Skin of body (tissue), 3 donors: Measurements from ENCODE around the gene RAP2A. TPM values are rescaled to one million over a fixed set of nuclear protein-coding genes. Genes with fewer than 3 reads are reported as not detected.

Experiments used
- DNase-seq: peaks from one replicate; lab custom pipeline; 2025; lab: John Stamatoyannopoulos, UW
- small RNA-seq: library from RNA; depleted of rRNA; stranded (forward); fragments of <200 nt; gene quantifications from one replicate; pipeline ENCODE3, GENCODE V24; 2014; ENCODE audit warnings: low replicate concordance
- total RNA-seq: library from RNA; depleted of rRNA; stranded (reverse); fragments of >200 nt; gene quantifications from one replicate; pipeline ENCODE4 v1.2.3, GENCODE V29; 2014

Gene RAP2A
- total RNA-seq, 1 donor from 2014 or later, result 36.3 TPM

DNA sequence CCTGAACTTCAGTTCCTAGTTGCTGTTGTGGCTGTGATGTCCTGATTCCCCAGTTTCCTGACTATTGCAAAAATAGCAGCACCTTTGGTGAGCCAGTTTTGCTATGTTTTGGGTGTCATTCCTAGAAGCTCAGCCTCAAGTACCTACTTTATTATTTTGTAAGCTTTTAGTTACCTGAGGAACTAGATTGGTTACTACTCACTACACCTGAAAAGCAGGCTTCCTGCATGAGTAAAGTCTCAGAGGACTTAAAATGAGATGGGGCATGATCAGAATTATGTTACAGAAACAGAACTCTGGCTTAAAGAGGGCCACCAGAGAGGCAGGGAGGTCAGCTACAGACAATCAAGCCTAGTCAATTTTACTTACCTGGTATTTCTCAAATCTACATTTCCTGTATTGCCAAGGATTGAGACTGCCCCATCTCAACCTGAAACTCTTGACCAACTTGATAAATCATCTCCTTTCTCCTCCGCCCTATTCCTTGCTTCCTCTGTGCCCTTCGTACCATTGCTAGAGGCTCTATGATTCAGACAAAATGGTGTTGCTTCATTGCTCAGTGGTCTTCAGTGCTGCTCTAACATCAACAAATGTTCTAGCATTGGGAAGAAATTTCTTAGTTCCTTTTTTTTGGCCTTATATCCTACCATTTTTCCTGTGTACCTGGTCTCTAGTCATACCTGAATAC lies 58.9 kb downstream of the RAP2A start:
- DNase-seq, result no peak

DNA sequence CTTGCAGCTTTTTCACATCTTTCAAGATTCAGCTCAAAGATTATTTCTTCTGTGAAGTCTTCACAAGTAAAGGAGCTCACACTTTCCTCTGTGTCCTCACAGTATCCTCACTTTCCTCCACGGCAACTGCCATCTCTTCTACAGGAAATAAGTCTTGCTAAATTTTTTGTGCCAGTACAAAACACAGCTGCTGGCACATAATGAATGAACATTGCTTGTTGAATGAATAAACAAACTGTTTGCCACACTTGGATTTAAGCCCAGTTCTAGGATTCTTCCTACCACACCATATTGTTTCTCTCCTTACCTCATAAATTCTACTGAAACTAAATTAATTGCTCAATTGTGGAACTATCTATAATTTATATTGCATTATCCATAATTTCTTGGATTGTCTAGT lies 59.5 kb downstream of the RAP2A start:
- DNase-seq, result no peak

DNA sequence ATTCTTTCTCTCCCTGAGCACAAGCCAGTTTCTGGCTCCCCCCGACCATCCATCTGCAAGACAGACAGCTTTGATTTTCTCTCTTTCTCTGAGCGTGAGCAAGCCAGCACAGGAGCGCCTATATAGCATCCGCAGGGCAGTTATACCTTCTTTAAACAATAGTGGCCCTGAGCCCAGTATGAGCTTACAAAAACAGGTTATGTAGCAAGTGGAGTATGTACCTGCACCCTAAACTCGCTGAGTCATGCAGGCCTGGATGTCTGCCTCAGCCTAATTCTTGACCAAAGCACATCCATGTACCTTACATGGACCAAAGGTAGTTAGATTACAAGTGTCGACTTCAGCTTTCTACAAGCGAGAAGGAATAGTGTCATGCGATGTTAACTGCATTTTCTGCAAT lies 61.7 kb downstream of the RAP2A start:
- DNase-seq, result no peak

DNA sequence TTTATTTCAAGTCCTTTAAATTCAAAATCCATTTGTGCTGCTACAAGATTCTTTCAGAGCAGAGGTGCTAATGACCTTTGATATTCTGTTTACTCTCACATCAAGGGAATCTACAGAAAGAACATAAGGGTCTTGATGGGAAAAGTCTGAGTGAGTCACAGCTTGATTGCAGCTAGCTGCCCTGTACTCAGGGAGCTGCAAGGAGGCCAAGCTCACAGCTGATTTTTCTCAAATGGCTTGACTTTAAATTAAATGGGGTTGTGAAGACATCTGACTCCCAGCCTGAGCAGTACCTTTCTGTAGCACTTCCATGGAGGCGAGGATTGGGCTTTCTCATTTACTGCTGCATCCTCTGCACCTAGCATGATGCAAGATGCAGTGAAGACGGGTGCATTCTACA lies 62.5 kb downstream of the RAP2A start:
- no peak for DNase-seq

DNA sequence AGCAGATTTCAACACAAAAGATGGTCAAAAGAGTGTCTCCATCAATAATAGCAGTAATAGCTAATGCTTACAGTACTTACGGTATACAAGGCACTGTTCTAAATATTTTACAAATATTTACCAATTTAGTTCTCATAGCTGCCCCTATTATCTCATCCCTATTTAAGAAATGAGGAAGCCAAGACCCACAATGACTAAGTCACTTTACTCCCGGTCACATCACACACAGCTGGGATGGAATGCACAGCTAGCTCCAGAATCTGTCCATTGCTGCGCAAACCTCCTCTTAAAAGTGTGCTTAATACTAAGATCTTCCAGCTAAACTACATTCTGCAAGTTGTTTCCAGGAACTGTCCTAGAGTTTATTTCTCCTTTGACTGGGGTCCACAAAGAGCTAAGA lies 63.4 kb downstream of the RAP2A start:
- no peak for DNase-seq

DNA sequence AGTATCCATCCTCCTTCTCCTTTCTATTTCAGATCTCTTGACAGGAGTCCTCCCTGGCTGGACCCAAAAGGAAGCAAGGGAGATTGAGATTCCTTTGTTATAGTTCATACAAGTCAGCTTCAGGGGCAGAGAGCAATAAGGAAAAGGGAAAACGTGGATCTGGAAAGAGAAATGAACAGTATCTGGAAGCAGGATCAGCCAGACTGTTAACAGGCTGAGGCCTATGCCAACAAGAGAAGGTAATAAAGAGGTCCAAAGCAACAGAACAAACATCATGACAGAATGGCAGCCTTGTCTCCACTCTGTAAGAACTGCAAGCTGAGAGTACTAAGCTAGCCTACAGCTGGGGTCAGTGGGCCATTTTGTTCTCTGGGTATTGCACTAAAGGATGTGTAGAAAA lies 64.5 kb downstream of the RAP2A start:
- no peak for DNase-seq

DNA sequence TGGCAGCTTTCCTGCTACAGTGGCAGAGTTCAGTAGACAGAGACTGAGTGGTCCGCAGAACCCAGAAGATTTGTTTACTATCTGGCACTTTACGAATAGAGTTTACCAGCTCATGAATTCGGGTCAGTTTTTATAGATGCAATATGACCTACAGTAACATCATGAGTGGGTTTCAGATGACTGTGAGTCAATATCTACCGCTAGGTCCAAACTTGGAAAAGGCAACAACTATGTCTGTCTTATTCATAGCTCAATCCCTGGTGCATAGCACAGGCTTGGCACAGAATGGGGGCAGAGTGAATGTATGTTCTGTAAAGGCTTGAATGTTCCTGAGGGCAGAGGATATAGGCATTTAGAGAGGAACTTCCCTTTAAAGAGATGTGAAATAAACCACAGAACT lies 65.2 kb downstream of the RAP2A start:
- no peak for DNase-seq

DNA sequence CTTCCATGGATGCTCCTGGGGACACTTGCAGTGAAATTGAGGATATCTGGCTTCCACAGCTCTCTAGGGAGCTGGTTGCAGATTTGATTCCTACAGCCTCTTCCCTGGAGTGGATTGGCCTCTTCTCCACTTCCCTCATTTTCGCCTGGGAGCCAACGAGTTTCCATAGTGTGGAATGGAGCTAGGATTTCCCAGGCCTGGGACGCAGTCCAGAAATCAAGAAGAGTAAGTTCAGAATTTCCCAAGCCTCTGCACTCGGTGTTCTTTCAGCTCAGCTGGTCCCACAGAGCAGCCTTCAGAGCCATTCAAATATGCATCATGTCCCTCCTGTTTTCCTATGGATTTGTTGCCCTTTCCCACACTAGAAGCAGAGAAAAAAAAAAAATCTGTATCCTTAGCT lies 68.2 kb downstream of the RAP2A start:
- DNase-seq, result peak; percentile 52

DNA sequence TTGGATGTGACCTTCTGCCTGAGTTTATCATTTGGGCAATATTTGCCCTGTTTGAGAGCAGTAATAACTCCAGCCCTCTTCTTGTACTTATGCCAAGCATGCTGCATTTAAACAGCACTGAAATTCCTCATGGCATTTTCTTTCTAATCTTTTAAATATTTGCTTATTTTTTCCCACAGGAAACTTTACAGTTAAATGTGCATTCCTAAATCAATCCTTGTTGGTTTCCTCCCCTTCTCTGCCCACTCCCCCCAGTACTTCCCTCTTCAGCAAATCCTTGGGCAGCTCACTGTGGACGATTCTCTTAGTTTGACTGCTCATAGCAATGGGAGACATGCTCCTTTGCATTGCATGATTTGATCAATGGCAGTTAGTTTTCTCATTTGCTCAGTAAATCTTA lies 68.7 kb downstream of the RAP2A start:
- DNase-seq, result no peak

DNA sequence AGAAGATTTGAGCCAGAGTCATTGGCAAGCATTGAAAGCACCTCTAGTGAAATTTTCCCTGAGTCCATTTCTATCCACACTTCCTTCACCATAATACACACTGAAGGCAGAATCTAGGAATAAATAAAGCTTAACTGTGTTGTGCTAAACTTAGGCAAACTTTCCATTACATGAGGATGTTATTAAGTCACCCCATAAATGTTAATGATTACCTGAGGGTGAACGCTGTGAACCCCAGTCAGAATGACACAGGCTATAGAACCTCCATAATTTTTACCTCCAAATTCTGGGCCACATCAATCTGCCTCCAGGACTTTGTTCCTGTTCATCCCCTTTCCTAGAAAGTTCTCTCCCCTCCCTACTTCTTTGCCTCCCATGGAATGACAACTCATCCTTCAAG lies 71.0 kb downstream of the RAP2A start:
- no peak for DNase-seq

DNA sequence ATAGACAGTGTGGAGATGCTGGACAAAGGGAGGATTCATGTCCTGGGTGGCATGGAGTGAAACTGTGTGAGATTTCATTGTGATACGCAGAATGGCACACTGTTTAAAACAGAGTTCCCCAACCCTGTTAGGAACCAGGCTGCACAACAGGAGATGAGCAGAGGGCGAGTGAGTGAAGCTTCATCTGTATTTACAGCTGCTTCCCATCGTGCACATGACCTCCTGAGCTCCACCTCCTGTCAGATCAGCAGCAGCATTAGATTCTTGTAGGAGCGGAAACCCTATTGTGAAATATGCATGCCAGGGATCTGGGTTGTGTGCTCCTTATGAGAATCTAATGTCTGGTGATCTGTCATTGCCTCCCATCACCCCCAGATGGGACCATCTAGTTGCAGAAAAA lies 72.5 kb downstream of the RAP2A start:
- peak; percentile 65 for DNase-seq

DNA sequence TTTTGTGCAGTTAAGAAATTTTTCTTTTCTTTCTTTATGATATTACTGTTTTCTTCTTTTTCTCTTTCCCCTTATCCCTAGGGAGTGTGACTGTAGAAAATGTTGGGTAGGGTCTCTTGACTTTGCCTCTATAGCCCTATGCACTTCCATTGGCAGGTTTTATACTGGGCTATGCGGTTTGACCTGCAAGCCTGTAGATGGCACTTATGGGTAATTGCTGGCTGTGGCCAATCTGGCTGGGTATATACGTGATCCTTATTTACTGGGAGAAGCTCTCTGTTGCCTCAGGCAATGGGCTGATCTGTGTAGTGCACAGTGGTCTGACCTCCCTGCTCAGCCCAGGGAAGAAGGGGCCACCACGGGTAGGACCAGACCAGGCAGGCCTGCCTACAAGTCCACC lies 78.8 kb downstream of the RAP2A start:
- DNase-seq, result no peak

DNA sequence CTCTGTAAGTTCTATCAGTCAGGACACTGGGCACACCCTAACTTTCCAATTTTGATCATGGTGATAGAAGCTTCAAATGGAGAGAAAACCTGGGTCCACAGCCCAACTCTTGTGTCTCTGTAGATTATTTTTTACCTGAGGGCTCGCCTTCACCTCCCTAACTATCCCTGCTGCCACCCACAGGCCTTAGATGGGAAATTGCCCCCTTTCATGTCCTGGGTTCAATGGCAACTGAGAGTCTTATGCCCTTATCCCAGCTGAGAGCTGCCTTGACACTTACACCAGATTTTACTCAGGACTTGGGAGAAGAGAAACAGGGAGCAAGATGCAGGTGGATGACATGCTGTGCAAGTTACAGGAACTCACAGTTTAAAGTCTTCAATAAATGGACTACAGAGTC lies 81.7 kb downstream of the RAP2A start:
- DNase-seq, result no peak

DNA sequence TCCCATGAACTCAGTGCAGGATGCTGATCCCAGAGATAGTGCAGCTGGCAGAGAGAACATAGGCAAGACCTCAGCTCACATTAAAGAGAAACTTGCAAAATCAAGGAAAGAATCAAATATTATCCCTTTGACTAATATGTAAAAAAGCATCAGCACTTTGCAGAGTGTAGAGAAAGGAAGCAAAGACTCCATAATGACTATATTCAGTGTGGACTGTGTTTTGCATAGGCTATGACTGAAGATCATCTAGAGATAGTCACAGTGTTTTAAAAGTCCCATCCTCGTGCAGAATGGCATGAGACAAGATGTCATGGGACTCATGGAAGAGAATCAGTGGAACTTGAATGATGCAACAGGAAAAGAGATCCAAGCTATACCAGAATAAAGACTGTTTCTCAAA lies 84.0 kb downstream of the RAP2A start:
- no peak for DNase-seq

Small RNA genes lying within 50 kb of the gene (small RNA-seq; reads per million reads assigned to genes)
- not detected for gene AL442067.1

Other genes starting within 250 kb of the RAP2A start
- 73.4 TPM for gene MBNL2, start 211.8 kb upstream of the RAP2A start, total RNA-seq